ENCODE results near the gene FAAH2. TPM values are rescaled to one million over a fixed set of nuclear protein-coding genes. Genes with fewer than 3 reads are reported as not detected.

The FAAH2 gene
- total and polyA plus RNA-seq, 9 of the 15 experiments (the other 6 are each of a cell fraction or from before 2014, with no cell fraction given) = 0.07 to 1.1 (median 0.47) TPM

DNA sequence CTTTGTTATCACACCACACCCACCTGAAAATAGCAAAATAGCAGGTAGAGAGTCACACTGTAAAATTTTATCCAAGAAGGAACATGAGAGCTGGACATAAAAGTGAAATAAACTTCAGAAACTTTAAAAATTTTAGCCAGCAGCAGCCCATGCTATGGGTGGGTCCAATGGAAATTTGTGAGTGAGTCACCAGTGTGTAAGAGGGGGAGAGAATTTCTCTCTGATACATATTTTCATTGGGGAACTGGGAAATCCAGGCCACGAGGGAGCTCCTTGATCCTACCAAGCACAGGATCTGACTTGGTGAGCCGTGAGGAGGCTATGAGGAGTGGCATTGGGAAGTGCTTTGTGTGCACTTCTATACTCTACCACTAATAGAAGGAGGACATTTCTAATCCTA is 136.3 kb downstream of the FAAH2 start (continued):
- TF ChIP-seq, protein P1, sequence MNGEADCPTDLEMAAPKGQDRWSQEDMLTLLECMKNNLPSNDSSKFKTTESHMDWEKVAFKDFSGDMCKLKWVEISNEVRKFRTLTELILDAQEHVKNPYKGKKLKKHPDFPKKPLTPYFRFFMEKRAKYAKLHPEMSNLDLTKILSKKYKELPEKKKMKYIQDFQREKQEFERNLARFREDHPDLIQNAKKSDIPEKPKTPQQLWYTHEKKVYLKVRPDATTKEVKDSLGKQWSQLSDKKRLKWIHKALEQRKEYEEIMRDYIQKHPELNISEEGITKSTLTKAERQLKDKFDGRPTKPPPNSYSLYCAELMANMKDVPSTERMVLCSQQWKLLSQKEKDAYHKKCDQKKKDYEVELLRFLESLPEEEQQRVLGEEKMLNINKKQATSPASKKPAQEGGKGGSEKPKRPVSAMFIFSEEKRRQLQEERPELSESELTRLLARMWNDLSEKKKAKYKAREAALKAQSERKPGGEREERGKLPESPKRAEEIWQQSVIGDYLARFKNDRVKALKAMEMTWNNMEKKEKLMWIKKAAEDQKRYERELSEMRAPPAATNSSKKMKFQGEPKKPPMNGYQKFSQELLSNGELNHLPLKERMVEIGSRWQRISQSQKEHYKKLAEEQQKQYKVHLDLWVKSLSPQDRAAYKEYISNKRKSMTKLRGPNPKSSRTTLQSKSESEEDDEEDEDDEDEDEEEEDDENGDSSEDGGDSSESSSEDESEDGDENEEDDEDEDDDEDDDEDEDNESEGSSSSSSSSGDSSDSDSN (IDR thresholded peaks at IDR 0.05; ENCODE audit: borderline replicate concordance in 1 of 2, low read depth in 2 of 2, low read length in 2 of 2) = no peak

DNA sequence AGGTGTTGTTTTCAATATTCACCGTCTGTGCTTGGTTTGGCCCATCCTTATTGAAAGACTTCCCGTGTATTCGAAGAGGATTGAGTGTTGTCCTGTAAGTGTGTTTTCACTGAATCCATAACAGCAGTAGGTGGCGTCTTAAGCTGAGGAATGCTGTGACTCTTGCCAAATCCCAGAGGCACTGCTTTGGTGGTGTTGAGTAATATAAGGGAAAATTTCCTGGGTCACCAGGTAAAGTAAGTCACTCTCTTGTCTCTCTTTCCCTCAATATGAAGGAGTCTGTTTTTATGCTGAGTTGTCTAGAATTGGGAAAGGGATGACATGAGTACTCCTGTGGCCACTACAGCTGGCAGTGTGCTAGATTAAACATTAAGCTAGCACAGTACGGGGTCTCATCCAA is 158.6 kb downstream of the FAAH2 start:
- H3K36me3 ChIP-seq (ENCODE audit: control insufficient read depth, insufficient read depth, low read length) = no peaks in the 10 kb centered on the region
- H3K4me2 ChIP-seq (ENCODE audit: insufficient read depth, low read length) = no peak overlapping the region
- ChIA-PET CTCF (ENCODE audit: low intra/inter-chr PET ratio) (no interaction called here), POLR2A (no interaction called here)
- no TSS peak for BruUV-seq (replicated peaks)
- TF ChIP-seq POLR2B (IDR thresholded peaks at IDR 0.05; ENCODE audit: low read depth, partially characterized antibody) (no peak), OTX1 (CRISPR knock-in tag; IDR thresholded peaks at IDR 0.05) (no peak), STAT5B (CRISPR knock-in tag; IDR thresholded peaks at IDR 0.05) (no peak), ASH1L (IDR thresholded peaks at IDR 0.05; ENCODE audit: borderline replicate concordance, low read depth, partially characterized antibody) (no peak)
- TF ChIP-seq, protein P2, sequence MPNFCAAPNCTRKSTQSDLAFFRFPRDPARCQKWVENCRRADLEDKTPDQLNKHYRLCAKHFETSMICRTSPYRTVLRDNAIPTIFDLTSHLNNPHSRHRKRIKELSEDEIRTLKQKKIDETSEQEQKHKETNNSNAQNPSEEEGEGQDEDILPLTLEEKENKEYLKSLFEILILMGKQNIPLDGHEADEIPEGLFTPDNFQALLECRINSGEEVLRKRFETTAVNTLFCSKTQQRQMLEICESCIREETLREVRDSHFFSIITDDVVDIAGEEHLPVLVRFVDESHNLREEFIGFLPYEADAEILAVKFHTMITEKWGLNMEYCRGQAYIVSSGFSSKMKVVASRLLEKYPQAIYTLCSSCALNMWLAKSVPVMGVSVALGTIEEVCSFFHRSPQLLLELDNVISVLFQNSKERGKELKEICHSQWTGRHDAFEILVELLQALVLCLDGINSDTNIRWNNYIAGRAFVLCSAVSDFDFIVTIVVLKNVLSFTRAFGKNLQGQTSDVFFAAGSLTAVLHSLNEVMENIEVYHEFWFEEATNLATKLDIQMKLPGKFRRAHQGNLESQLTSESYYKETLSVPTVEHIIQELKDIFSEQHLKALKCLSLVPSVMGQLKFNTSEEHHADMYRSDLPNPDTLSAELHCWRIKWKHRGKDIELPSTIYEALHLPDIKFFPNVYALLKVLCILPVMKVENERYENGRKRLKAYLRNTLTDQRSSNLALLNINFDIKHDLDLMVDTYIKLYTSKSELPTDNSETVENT (CRISPR knock-in tag; IDR thresholded peaks at IDR 0.05) = no peak
- TF ChIP-seq, protein P3, sequence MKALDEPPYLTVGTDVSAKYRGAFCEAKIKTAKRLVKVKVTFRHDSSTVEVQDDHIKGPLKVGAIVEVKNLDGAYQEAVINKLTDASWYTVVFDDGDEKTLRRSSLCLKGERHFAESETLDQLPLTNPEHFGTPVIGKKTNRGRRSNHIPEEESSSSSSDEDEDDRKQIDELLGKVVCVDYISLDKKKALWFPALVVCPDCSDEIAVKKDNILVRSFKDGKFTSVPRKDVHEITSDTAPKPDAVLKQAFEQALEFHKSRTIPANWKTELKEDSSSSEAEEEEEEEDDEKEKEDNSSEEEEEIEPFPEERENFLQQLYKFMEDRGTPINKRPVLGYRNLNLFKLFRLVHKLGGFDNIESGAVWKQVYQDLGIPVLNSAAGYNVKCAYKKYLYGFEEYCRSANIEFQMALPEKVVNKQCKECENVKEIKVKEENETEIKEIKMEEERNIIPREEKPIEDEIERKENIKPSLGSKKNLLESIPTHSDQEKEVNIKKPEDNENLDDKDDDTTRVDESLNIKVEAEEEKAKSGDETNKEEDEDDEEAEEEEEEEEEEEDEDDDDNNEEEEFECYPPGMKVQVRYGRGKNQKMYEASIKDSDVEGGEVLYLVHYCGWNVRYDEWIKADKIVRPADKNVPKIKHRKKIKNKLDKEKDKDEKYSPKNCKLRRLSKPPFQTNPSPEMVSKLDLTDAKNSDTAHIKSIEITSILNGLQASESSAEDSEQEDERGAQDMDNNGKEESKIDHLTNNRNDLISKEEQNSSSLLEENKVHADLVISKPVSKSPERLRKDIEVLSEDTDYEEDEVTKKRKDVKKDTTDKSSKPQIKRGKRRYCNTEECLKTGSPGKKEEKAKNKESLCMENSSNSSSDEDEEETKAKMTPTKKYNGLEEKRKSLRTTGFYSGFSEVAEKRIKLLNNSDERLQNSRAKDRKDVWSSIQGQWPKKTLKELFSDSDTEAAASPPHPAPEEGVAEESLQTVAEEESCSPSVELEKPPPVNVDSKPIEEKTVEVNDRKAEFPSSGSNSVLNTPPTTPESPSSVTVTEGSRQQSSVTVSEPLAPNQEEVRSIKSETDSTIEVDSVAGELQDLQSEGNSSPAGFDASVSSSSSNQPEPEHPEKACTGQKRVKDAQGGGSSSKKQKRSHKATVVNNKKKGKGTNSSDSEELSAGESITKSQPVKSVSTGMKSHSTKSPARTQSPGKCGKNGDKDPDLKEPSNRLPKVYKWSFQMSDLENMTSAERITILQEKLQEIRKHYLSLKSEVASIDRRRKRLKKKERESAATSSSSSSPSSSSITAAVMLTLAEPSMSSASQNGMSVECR (CRISPR knock-in tag; IDR thresholded peaks at IDR 0.05) = no peak
- FAIRE-seq (no peak), ATAC-seq (no peak), DNase-seq (ENCODE audit: extremely low read depth in 1 of 4, low spot score in 3 of 4) (no peak)
- in situ Hi-C loops (cut with MboI) = no loop called here
- WGBS (ENCODE audit: insufficient coverage, low coverage, missing lambda C conversion rate) = 4% methylated on average over 4 of the region's 5 CpGs
- H3K9me1 ChIP-seq (ENCODE audit: control insufficient read depth, insufficient read depth, low read length) = no peaks in the 10 kb centered on the region
- H3K9ac ChIP-seq (ENCODE audit: insufficient read depth in 1 of 2, low read depth in 2 of 2, low read length in 2 of 2) = no peak overlapping the region
- no peak overlapping the region for H3K27ac ChIP-seq (ENCODE audit: extremely low read depth, low read depth, low read length)
- H4K20me1 ChIP-seq (replicated peaks; ENCODE audit: control insufficient read depth, insufficient read depth, low read length) = no peaks in the 10 kb centered on the region
- intact Hi-C loops (cut with micrococcal nuclease) = no loop called here
- H2AFZ ChIP-seq (ENCODE audit: low read depth, low read length) = no peak overlapping the region
- H3K4me3 ChIP-seq = no peak overlapping the region
- no peaks in the 10 kb centered on the region for H3K27me3 ChIP-seq (ENCODE audit: control insufficient read depth in 2 of 2, insufficient read depth in 2 of 2, low read length in 2 of 2)
- no peaks in the 10 kb centered on the region for H3K4me1 ChIP-seq (replicated peaks in 1 of 2; ENCODE audit: control insufficient read depth in 2 of 2, insufficient read depth in 2 of 2, low read length in 2 of 2)
- H3K9me3 ChIP-seq (replicated peaks; ENCODE audit: control insufficient read depth, insufficient read depth, low read depth, low read length) = no peaks in the 10 kb centered on the region
- H3K79me2 ChIP-seq (ENCODE audit: control insufficient read depth, insufficient read depth, low read length) = no peaks in the 10 kb centered on the region

Data from K562 (cell line).